ENCODE results near the gene GPR31. TPM values are rescaled to one million over a fixed set of nuclear protein-coding genes. Genes with fewer than 3 reads are reported as not detected.

GPR31 gene
- total and polyA plus RNA-seq, 2 donors from 2014 or later = 0.16 TPM; not detected in 1

DNA sequence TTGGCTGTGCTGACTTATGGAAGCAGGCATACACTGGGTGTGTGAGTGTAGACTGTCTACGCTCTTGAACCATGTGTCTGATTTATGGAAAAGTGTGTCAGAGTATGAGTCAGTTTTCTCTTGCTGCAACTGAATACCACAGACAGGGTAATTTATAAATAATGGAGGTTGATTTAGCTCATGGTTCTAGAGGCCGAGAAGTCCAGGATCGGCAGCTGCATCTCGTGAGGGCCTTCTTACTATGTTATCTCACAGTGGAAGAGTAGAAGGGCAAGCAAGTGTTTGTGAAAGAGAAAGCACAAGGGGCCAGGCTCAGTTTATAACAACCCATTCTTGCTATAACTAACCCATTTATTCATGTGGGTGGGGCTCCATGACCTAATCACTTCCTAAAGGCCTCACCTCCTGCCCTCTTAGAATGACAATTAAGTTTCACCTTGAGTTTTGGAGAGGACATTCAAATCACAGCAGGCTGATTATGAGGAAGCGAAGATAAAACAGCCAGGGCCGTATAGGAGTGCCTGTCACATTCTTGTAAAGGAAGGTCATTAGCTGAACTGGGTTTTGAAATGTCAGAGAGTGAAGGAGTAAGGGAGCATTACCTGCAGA lies 6.7 kb downstream of the GPR31 start:
- H3K9me3 ChIP-seq (ENCODE audit: control insufficient read depth in 2 of 3, insufficient read depth in 1 of 3, low read length in 3 of 3) = no peaks in the 10 kb centered on the region
- no peaks in the 10 kb centered on the region for H3K36me3 ChIP-seq (ENCODE audit: control insufficient read depth in 2 of 3, insufficient read depth in 3 of 3, low read length in 3 of 3)
- FAIRE-seq = no peak
- no peak for DNase-seq
- TF ChIP-seq, protein P1, sequence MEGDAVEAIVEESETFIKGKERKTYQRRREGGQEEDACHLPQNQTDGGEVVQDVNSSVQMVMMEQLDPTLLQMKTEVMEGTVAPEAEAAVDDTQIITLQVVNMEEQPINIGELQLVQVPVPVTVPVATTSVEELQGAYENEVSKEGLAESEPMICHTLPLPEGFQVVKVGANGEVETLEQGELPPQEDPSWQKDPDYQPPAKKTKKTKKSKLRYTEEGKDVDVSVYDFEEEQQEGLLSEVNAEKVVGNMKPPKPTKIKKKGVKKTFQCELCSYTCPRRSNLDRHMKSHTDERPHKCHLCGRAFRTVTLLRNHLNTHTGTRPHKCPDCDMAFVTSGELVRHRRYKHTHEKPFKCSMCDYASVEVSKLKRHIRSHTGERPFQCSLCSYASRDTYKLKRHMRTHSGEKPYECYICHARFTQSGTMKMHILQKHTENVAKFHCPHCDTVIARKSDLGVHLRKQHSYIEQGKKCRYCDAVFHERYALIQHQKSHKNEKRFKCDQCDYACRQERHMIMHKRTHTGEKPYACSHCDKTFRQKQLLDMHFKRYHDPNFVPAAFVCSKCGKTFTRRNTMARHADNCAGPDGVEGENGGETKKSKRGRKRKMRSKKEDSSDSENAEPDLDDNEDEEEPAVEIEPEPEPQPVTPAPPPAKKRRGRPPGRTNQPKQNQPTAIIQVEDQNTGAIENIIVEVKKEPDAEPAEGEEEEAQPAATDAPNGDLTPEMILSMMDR (IDR thresholded peaks at IDR 0.05; ENCODE audit: borderline replicate concordance, extremely low read depth, insufficient read depth) = no peak
- H3K27me3 ChIP-seq (ENCODE audit: control insufficient read depth, insufficient read depth, low read length) = no peaks in the 10 kb centered on the region
- no peak overlapping the region for H3K27ac ChIP-seq (ENCODE audit: low read depth in 2 of 2, low read length in 2 of 2)
- H3K4me3 ChIP-seq (ENCODE audit: low read length in 3 of 3) = no peak overlapping the region
- intact Hi-C loops (cut with DNase I) = no loop called here
- H3K9ac ChIP-seq (ENCODE audit: low read length in 3 of 3) = no peak overlapping the region
- H3K4me1 ChIP-seq (ENCODE audit: control insufficient read depth in 2 of 3, insufficient read depth in 2 of 3, low read depth in 1 of 3, low read length in 3 of 3) = peaks cover 0 to 4% (median 4%) of the 10 kb centered on the region in 3 donors

DNA sequence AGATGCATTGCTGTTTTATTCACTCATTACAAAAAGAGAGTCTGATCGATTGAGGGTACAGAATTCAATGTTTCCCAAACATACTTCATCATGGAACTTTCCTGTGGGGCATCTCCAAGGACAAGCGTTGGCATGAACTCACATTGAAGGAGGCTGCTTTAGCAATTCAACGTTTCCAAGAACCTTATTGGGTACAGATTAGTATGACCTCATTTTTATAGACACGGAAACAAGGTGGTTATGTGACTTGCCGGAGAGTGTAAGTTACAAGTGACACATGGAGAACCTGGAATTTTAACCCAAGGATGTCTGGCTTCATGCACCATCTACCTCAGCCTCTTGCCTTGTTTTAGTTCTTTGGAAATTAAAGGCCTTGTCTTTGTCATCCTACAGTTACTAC lies 8.8 kb downstream of the GPR31 start:
- Histone ChIP-seq H3K36me3 (ENCODE audit: control insufficient read depth in 2 of 3, insufficient read depth in 3 of 3, low read length in 3 of 3) (no peaks in the 10 kb centered on the region), H3K9me3 (ENCODE audit: control insufficient read depth in 2 of 3, insufficient read depth in 1 of 3, low read length in 3 of 3) (no peaks in the 10 kb centered on the region), H3K27ac (ENCODE audit: low read depth in 2 of 2, low read length in 2 of 2) (no peak overlapping the region), H3K4me1 (ENCODE audit: control insufficient read depth in 2 of 3, insufficient read depth in 2 of 3, low read depth in 1 of 3, low read length in 3 of 3) (peaks cover 0 to 2% (median 0%) of the 10 kb centered on the region in 3 donors), H3K9ac (ENCODE audit: low read length in 3 of 3) (no peak overlapping the region), H3K4me3 (ENCODE audit: low read length in 3 of 3) (no peak overlapping the region), H3K27me3 (ENCODE audit: control insufficient read depth, insufficient read depth, low read length) (no peaks in the 10 kb centered on the region)
- intact Hi-C loops (cut with DNase I) = loop anchor here (10.0 kb wide), 1 partner anchor 374 kb away; no protein-coding TSS in a partner anchor
- TF ChIP-seq, protein P1 (IDR thresholded peaks at IDR 0.05; ENCODE audit: borderline replicate concordance, extremely low read depth, insufficient read depth) = no peak
- no peak for FAIRE-seq
- no peak for DNase-seq

DNA sequence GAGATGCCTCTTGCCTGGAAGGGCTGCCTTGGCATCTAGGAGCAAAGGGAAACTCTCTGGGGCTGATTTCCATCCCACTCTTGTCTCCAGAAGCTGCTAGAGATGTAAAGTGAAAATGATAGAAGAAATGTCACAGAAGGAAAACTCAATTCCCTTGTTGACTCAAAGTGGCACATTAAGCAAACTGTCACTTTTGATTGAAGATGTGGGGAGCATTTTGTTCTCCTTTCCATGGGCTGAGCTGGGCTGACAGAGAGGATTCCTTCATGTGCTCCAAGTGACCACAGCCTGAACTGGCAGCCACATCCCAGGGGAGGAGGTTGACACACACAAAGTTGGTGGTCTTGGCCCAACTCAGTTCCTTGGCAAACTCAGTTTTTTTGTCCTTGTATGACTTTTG lies 9.8 kb downstream of the GPR31 start:
- DNase-seq = no peak
- no peaks in the 10 kb centered on the region for H3K4me1 ChIP-seq (ENCODE audit: control insufficient read depth in 2 of 3, insufficient read depth in 2 of 3, low read depth in 1 of 3, low read length in 3 of 3)
- H3K9ac ChIP-seq (ENCODE audit: low read length in 3 of 3) = no peak overlapping the region
- H3K4me3 ChIP-seq (ENCODE audit: low read length in 3 of 3) = no peak overlapping the region
- intact Hi-C loops (cut with DNase I) = loop anchor here (10.0 kb wide), 1 partner anchor 373 kb away; no protein-coding TSS in a partner anchor
- no peak for FAIRE-seq
- H3K27ac ChIP-seq (ENCODE audit: low read depth in 2 of 2, low read length in 2 of 2) = no peak overlapping the region
- H3K27me3 ChIP-seq (ENCODE audit: control insufficient read depth, insufficient read depth, low read length) = no peaks in the 10 kb centered on the region
- no peaks in the 10 kb centered on the region for H3K9me3 ChIP-seq (ENCODE audit: control insufficient read depth in 2 of 3, insufficient read depth in 1 of 3, low read length in 3 of 3)
- TF ChIP-seq, protein P1 (IDR thresholded peaks at IDR 0.05; ENCODE audit: borderline replicate concordance, extremely low read depth, insufficient read depth) = no peak
- no peaks in the 10 kb centered on the region for H3K36me3 ChIP-seq (ENCODE audit: control insufficient read depth in 2 of 3, insufficient read depth in 3 of 3, low read length in 3 of 3)

Data from kidney (tissue), 14 donors.